Neuronal stem cell (in vitro differentiated cells): Measurements from ENCODE around the gene YTHDF1.

Experiments
- DNase-seq: peaks from one replicate; pipeline ENCODE4 v3.0.0-alpha.2; 2013; ENCODE audit warnings: low spot score
- H2AFZ ChIP-seq: one replicate; pipeline ENCODE4 v1.6.1; 2013; ENCODE audit warnings: mild to moderate bottlenecking, low read length, inconsistent platforms
- H2AK5ac ChIP-seq: 2 replicates; pipeline ENCODE4 v1.6.1; 2013; ENCODE audit warnings: low read depth, mild to moderate bottlenecking, inconsistent platforms, low read length, moderate library complexity, mixed read lengths
- H2BK120ac ChIP-seq: 2 replicates; pipeline ENCODE4 v1.6.1; 2013; ENCODE audit warnings: low read depth, mild to moderate bottlenecking, inconsistent platforms, low read length, moderate library complexity, mixed read lengths
- H2BK12ac ChIP-seq: one replicate; pipeline ENCODE4 v1.6.1; 2013; ENCODE audit warnings: low read length, inconsistent platforms
- H2BK15ac ChIP-seq: 2 replicates; pipeline ENCODE4 v1.6.1; 2013; ENCODE audit warnings: mild to moderate bottlenecking, low read length, inconsistent platforms, mixed read lengths
- H2BK5ac ChIP-seq: one replicate; pipeline ENCODE4 v1.6.1; 2013; ENCODE audit warnings: inconsistent platforms, mild to moderate bottlenecking, low read length, moderate library complexity
- H3K14ac ChIP-seq: one replicate; pipeline ENCODE4 v1.6.1; 2013; ENCODE audit warnings: low read length, inconsistent platforms
- H3K18ac ChIP-seq: 2 replicates; pipeline ENCODE4 v1.6.1; 2013; ENCODE audit warnings: low read length, inconsistent platforms
- H3K23ac ChIP-seq: 2 replicates; pipeline ENCODE4 v1.6.1; 2013; ENCODE audit warnings: low read depth, mild to moderate bottlenecking, mixed read lengths, low read length, inconsistent platforms; ENCODE audit not compliant: poor library complexity
- H3K27ac ChIP-seq: replicated peaks from 3 replicates; pipeline ENCODE4 v1.5.1; 2013; ENCODE audit warnings: low read length, inconsistent platforms
- H3K27me3 ChIP-seq, 3 experiments: 2 replicates each; pipeline ENCODE4 v1.6.1; 2013; ENCODE audit warnings: low read length in 3 of 3, mild to moderate bottlenecking in 2 of 3, inconsistent platforms in 1 of 3, low read depth in 1 of 3, mixed read lengths in 1 of 3, moderate library complexity in 1 of 3; ENCODE audit not compliant: control insufficient read depth in 3 of 3, insufficient read depth in 3 of 3
- H3K36me3 ChIP-seq, 2 donors: replicated peaks in 1 of 2; 2 replicates each; pipeline ENCODE4 v1.6.1; 2013; ENCODE audit warnings: low read length in 2 of 2; ENCODE audit not compliant: control insufficient read depth in 2 of 2, insufficient read depth in 2 of 2
- H3K4ac ChIP-seq: 2 replicates; pipeline ENCODE4 v1.6.1; 2013; ENCODE audit warnings: inconsistent platforms, mild to moderate bottlenecking, low read length, moderate library complexity
- H3K4me1 ChIP-seq, 2 donors: 1 replicate in 1 of 2; 2 replicates in 1 of 2; pipeline ENCODE4 v1.6.1; 2013; ENCODE audit warnings: low read length in 2 of 2, low read depth in 1 of 2; ENCODE audit not compliant: control insufficient read depth in 2 of 2, insufficient read depth in 1 of 2
- H3K4me2 ChIP-seq: one replicate; pipeline ENCODE4 v1.6.1; 2013; ENCODE audit warnings: mild to moderate bottlenecking, low read length, inconsistent platforms; ENCODE audit not compliant: insufficient read depth, poor library complexity, severe bottlenecking
- H3K4me3 ChIP-seq, 2 donors: 2 replicates each; pipeline ENCODE4 v1.5.1; 2013; ENCODE audit warnings: low read length in 2 of 2, mild to moderate bottlenecking in 2 of 2, inconsistent platforms in 1 of 2, moderate library complexity in 1 of 2
- H3K79me1 ChIP-seq: one replicate; pipeline ENCODE4 v1.6.1; 2013; ENCODE audit warnings: low read depth, mild to moderate bottlenecking, inconsistent platforms, low read length, moderate library complexity
- H3K9ac ChIP-seq: one replicate; pipeline ENCODE4 v1.6.1; 2013; ENCODE audit warnings: mild to moderate bottlenecking, low read depth, low read length, inconsistent platforms; ENCODE audit not compliant: poor library complexity
- H3K9me3 ChIP-seq, 2 donors: replicated peaks in 1 of 2; 2 replicates each; pipeline versions ENCODE3 to v1.6.1; 2013; ENCODE audit warnings: low read length in 2 of 2, mild to moderate bottlenecking in 2 of 2, inconsistent platforms in 1 of 2, low read depth in 1 of 2, mixed read lengths in 1 of 2, moderate library complexity in 1 of 2; ENCODE audit not compliant: control insufficient read depth in 2 of 2, insufficient read depth in 1 of 2
- H4K8ac ChIP-seq: one replicate; pipeline ENCODE4 v1.6.1; 2013; ENCODE audit warnings: low read depth, mild to moderate bottlenecking, inconsistent platforms, low read length, moderate library complexity
- H4K91ac ChIP-seq: one replicate; pipeline ENCODE4 v1.6.1; 2013; ENCODE audit warnings: low read length, low read depth, mild to moderate bottlenecking, inconsistent platforms; ENCODE audit not compliant: poor library complexity
- whole genome bisulfite sequencing, 2 donors: extraction: QIAGEN DNeasy Blood & Tissue Kit; methylation state at CpG; one replicate each; pipeline ENCODE4 v1.1.7; 2013; ENCODE audit warnings: missing lambda C conversion rate in 2 of 2, mixed read lengths in 1 of 2; ENCODE audit not compliant: insufficient read length in 2 of 2, insufficient replicate concordance in 1 of 2; ENCODE audit errors: extremely low coverage in 2 of 2; 5-methylcytosine and 5-hydroxymethylcytosine counted together

YTHDF1 gene

DNA sequence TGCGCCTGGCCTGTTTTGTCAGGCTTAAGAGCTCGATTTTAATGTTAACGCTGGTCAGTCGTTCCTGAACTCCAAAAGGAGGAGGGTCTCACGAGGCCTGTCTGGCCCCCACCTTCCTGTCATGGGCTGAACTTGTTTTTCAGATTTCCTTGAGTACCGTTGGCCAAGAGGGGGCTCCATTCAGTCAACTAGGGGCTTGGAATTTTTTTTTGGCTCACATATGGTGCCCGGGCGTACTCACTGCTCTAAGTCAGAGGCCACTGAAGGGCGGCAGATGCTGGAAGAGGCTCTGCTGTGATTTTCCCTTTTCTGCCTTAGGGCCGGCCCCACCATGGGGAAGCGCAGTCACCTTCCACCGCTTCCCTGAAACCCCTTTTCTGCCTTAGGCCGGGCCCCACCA, 12.9 kb upstream of the YTHDF1 start:
- H2BK5ac ChIP-seq: peak overlapping the region; percentile 67
- no peak overlapping the region for H3K27ac ChIP-seq
- no peak overlapping the region for H3K4me3 ChIP-seq
- H3K9me3 ChIP-seq: no peaks in the 10 kb centered on the region
- H3K27me3 ChIP-seq: peaks cover 0 to 3% (median 0%) of the 10 kb centered on the region in 3 experiments
- no peak overlapping the region for H3K4ac ChIP-seq
- no peak overlapping the region for H3K18ac ChIP-seq
- no CpG with 5 or more reads among the region's 13 CpGs for WGBS, 2 donors
- H3K9ac ChIP-seq: no peak overlapping the region
- DNase-seq: no peak
- H4K8ac ChIP-seq: no peak overlapping the region
- no peak overlapping the region for H2BK120ac ChIP-seq
- H3K23ac ChIP-seq: peak overlapping the region; percentile 39
- H2BK15ac ChIP-seq: no peak overlapping the region
- no peak overlapping the region for H2AK5ac ChIP-seq
- H4K91ac ChIP-seq: no peak overlapping the region
- H2AFZ ChIP-seq: no peak overlapping the region
- H3K14ac ChIP-seq: no peak overlapping the region
- no peaks in the 10 kb centered on the region for H3K36me3 ChIP-seq
- H3K4me1 ChIP-seq: peaks cover 13 to 36% of the 10 kb centered on the region in 2 donors
- no peak overlapping the region for H3K4me2 ChIP-seq
- no peaks in the 10 kb centered on the region for H3K79me1 ChIP-seq
- H2BK12ac ChIP-seq: no peak overlapping the region

DNA sequence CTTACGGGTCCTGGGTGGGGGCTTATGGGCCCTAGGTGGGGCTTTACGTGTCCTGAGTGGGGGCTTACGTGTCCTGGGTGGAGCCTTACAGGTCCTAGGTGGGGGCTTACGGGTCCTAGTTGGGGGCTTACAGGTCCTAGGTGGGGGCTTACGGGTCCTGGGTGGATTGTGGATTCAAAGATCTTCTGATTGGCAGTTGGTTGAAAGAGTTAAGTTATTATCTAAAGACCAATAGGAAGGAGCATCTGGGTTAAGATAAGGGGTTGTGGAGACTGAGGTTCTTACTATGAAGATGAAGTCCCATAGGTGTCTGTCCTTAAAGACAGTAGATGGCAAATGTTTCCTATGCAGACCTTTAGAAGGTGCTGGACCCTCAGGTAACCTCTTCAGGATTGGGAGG, 11.3 kb upstream of the YTHDF1 start:
- Histone ChIP-seq H3K36me3 (no peaks in the 10 kb centered on the region), H3K9me3 (no peaks in the 10 kb centered on the region), H3K4me1 (peaks cover 13 to 32% of the 10 kb centered on the region in 2 donors), H3K23ac (no peak overlapping the region), H3K27ac (no peak overlapping the region), H3K9ac (no peak overlapping the region), H2BK5ac (no peak overlapping the region), H4K8ac (no peak overlapping the region), H2AFZ (no peak overlapping the region), H3K14ac (no peak overlapping the region), H2BK120ac (no peak overlapping the region), H3K4ac (no peak overlapping the region), H3K79me1 (no peaks in the 10 kb centered on the region), H3K4me2 (no peak overlapping the region), H2BK12ac (no peak overlapping the region), H3K27me3 (peaks cover 0 to 9% (median 0%) of the 10 kb centered on the region in 3 experiments), H4K91ac (no peak overlapping the region), H3K4me3 (no peak overlapping the region), H2AK5ac (no peak overlapping the region), H3K18ac (no peak overlapping the region), H2BK15ac (no peak overlapping the region)
- WGBS, 2 donors: no CpG with 5 or more reads among the region's 5 CpGs
- DNase-seq: no peak

DNA sequence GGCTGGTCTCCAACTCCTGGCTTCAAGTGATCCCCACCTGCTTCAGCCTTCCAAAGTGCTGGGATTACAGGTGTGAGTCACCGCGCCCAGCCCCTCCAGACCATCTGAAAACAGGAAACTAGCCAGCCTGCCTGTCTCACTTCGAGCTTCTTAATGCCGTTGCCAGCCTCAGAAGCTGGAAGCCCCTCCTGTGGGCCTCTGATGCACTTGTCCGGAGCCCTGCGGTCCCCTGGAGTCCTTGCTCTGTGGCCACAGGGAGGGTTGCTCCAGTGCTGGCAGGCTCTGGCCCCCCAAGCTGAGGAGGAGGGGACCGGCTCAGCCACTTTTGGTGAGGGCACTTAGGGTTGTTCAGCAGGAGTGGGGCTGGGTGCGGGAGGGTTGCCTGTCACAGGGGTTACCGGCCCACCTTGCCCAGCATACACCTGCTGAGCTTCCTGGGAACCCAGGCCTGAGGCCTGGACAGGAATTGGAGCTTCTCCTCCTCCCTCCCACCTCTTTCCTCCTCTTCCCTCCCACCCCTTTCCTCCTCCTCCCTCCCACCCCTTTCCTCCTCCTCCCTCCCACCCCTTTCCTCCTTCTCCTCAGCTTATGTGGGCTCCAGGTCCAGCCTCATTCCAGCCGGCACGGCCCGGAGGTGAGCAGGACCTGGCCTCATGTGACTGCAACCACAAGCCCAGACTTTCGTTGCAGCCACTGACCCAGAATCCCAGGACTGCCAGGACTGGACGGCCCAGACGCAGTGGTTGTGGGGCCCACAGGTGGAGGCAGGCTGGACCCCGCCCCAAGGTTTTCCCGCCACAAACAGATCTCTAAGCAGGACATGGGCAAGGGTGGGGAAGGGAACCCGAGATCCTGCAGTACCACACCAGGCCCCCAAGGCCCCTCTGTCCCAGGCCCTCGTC, 10.4 kb upstream of the YTHDF1 start:
- no peak for DNase-seq

DNA sequence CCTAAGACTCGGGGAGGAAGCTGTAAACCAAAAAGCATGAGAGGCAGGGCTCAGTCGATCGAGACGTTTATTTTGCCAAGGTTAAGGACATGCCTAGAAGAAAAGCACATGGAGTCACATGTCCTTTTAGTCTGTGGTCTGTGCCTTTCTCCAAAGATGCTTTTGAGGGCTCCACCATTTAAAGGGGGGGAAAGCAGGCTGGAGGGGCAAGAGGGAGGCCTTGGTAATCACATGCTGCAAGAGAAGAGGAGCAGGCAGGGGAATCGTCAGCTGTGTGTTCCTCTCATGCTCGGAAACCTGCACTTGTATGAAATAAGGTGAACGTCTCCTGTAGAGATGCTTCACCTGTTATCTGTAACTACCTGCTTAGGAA, 9.1 kb upstream of the YTHDF1 start:
- Histone ChIP-seq H3K9me3 (no peaks in the 10 kb centered on the region), H3K27ac (no peak overlapping the region)
- WGBS, 2 donors: no CpG with 5 or more reads among the region's 7 CpGs

More for the DNA sequence above, 10.4 kb upstream of the YTHDF1 start:
- H3K14ac ChIP-seq: no peak overlapping the region
- H3K4me1 ChIP-seq: peaks cover 13 to 32% of the 10 kb centered on the region in 2 donors
- peaks cover 0 to 18% (median 0%) of the 10 kb centered on the region in 3 experiments for H3K27me3 ChIP-seq
- H3K36me3 ChIP-seq: no peaks in the 10 kb centered on the region
- H3K18ac ChIP-seq: peak overlapping the region; percentile 6
- H3K4ac ChIP-seq: no peak overlapping the region
- H3K9me3 ChIP-seq: no peaks in the 10 kb centered on the region
- no peak overlapping the region for H2AFZ ChIP-seq
- H2AK5ac ChIP-seq: no peak overlapping the region
- H2BK12ac ChIP-seq: no peak overlapping the region
- no peak overlapping the region for H3K23ac ChIP-seq
- no peaks in the 10 kb centered on the region for H3K79me1 ChIP-seq
- H3K9ac ChIP-seq: peak overlapping the region; percentile 15
- H2BK120ac ChIP-seq: no peak overlapping the region
- no peak overlapping the region for H3K4me3 ChIP-seq
- no peak overlapping the region for H4K91ac ChIP-seq
- no CpG with 5 or more reads among the region's 19 CpGs for whole genome bisulfite sequencing, 2 donors
- no peak overlapping the region for H2BK5ac ChIP-seq
- no peak overlapping the region for H4K8ac ChIP-seq
- no peak overlapping the region for H3K4me2 ChIP-seq
- H3K27ac ChIP-seq: no peak overlapping the region
- H2BK15ac ChIP-seq: no peak overlapping the region

More for the DNA sequence above, 9.1 kb upstream of the YTHDF1 start:
- H3K9ac ChIP-seq: no peak overlapping the region
- no peak overlapping the region for H3K14ac ChIP-seq
- H3K4ac ChIP-seq: no peak overlapping the region
- H2BK5ac ChIP-seq: no peak overlapping the region
- H3K27me3 ChIP-seq: peaks cover 0 to 30% (median 4%) of the 10 kb centered on the region in 3 experiments
- peaks cover 6 to 22% of the 10 kb centered on the region in 2 donors for H3K4me1 ChIP-seq
- DNase-seq: no peak
- H3K4me3 ChIP-seq: no peak overlapping the region
- no peak overlapping the region for H2BK120ac ChIP-seq
- no peaks in the 10 kb centered on the region for H3K79me1 ChIP-seq
- H4K8ac ChIP-seq: no peak overlapping the region
- H2BK15ac ChIP-seq: peak overlapping the region; percentile 1
- H2BK12ac ChIP-seq: no peak overlapping the region
- H3K4me2 ChIP-seq: no peak overlapping the region
- H4K91ac ChIP-seq: no peak overlapping the region
- no peak overlapping the region for H2AFZ ChIP-seq
- H3K18ac ChIP-seq: no peak overlapping the region
- no peaks in the 10 kb centered on the region for H3K36me3 ChIP-seq
- H2AK5ac ChIP-seq: peak overlapping the region; percentile 30
- H3K23ac ChIP-seq: no peak overlapping the region
